IPS-20b (cell line): ENCODE measurements around the gene EME2.

Source experiments
- H3K27ac ChIP-seq: one replicate; pipeline ENCODE4 v1.5.1; 2013; ENCODE audit warnings: low read length
- H3K27me3 ChIP-seq: 2 replicates; pipeline ENCODE4 v1.6.1; 2013; ENCODE audit warnings: mild to moderate bottlenecking, low read length, inconsistent platforms; ENCODE audit not compliant: insufficient read depth
- H3K36me3 ChIP-seq: 2 replicates; pipeline ENCODE4 v1.6.1; 2013; ENCODE audit warnings: low read depth, mild to moderate bottlenecking, inconsistent platforms, low read length, moderate library complexity; ENCODE audit not compliant: insufficient read depth
- H3K4me1 ChIP-seq: 2 replicates; pipeline ENCODE4 v1.6.1; 2013; ENCODE audit warnings: mild to moderate bottlenecking, control low read depth, inconsistent platforms, low read length, moderate library complexity; ENCODE audit not compliant: insufficient read depth
- H3K4me3 ChIP-seq: 2 replicates; pipeline ENCODE4 v1.5.1; 2013; ENCODE audit warnings: mild to moderate bottlenecking, low read length, inconsistent platforms
- H3K9ac ChIP-seq: 2 replicates; pipeline ENCODE4 v1.6.1; 2013; ENCODE audit warnings: low read depth, mild to moderate bottlenecking, inconsistent platforms, low read length, moderate library complexity
- H3K9me3 ChIP-seq: 2 replicates; pipeline ENCODE4 v1.6.1; 2013; ENCODE audit warnings: mild to moderate bottlenecking, low read depth, low read length, inconsistent platforms; ENCODE audit not compliant: insufficient read depth

The EME2 gene

GRCh38 chr16:1819611-1820010, 47.0 kb downstream of the EME2 start:
- H3K9ac ChIP-seq, result no peak overlapping the region
- no peak overlapping the region for H3K27ac ChIP-seq
- H3K36me3 ChIP-seq, result peaks cover 6% of the 10 kb centered on the region; the same call in 1 of the 2 replicates
- H3K4me3 ChIP-seq, result no peak overlapping the region
- no peaks in the 10 kb centered on the region for H3K9me3 ChIP-seq
- H3K27me3 ChIP-seq, result no peaks in the 10 kb centered on the region
- H3K4me1 ChIP-seq, result no peaks in the 10 kb centered on the region

- H3K27me3 ChIP-seq, result peaks cover 2% of the 10 kb centered on the region; the same call in 1 of the 2 replicates
These were observed 47.7 kb downstream of the EME2 start for GRCh38 chr16:1820096-1820945.

GRCh38 chr16:1820946-1821290, 48.3 kb downstream of the EME2 start:
- no peak overlapping the region for H3K4me3 ChIP-seq
- H3K9ac ChIP-seq, result no peak overlapping the region
- peaks cover 6% of the 10 kb centered on the region; the same call in 1 of the 2 replicates for H3K36me3 ChIP-seq
- peaks cover 8% of the 10 kb centered on the region; the same call in 1 of the 2 replicates for H3K27me3 ChIP-seq
- H3K27ac ChIP-seq, result no peak overlapping the region
- H3K4me1 ChIP-seq, result no peaks in the 10 kb centered on the region; the same call in 1 of the 2 replicates
- no peaks in the 10 kb centered on the region for H3K9me3 ChIP-seq

More at GRCh38 chr16:1820096-1820945, 47.7 kb downstream of the EME2 start:
- no peak overlapping the region for H3K9ac ChIP-seq
- H3K27ac ChIP-seq, result no peak overlapping the region
- H3K4me3 ChIP-seq, result no peak overlapping the region
- peaks cover 6% of the 10 kb centered on the region; the same call in 1 of the 2 replicates for H3K36me3 ChIP-seq
- H3K4me1 ChIP-seq, result no peaks in the 10 kb centered on the region
- H3K9me3 ChIP-seq, result no peaks in the 10 kb centered on the region

- Histone ChIP-seq H3K36me3 (no peaks in the 10 kb centered on the region), H3K4me1 (no peaks in the 10 kb centered on the region; the same call in 1 of the 2 replicates), H3K9ac (no peak overlapping the region), H3K27me3 (peaks cover 8% of the 10 kb centered on the region; the same call in 1 of the 2 replicates), H3K4me3 (no peak overlapping the region), H3K9me3 (no peaks in the 10 kb centered on the region), H3K27ac (no peak overlapping the region)
These were observed 49.4 kb downstream of the EME2 start for GRCh38 chr16:1821861-1822611.

GRCh38 chr16:1822801-1823200, 50.2 kb downstream of the EME2 start:
- no peaks in the 10 kb centered on the region; the same call in 1 of the 2 replicates for H3K4me1 ChIP-seq
- no peak overlapping the region for H3K4me3 ChIP-seq
- no peak overlapping the region for H3K27ac ChIP-seq
- H3K27me3 ChIP-seq, result peaks cover 8% of the 10 kb centered on the region; the same call in 1 of the 2 replicates
- H3K9me3 ChIP-seq, result no peaks in the 10 kb centered on the region
- H3K9ac ChIP-seq, result no peak overlapping the region
- no peaks in the 10 kb centered on the region for H3K36me3 ChIP-seq

- Histone ChIP-seq H3K4me1 (peaks cover 5% of the 10 kb centered on the region), H3K9me3 (no peaks in the 10 kb centered on the region), H3K27ac (no peak overlapping the region), H3K27me3 (peaks cover 8% of the 10 kb centered on the region; the same call in 1 of the 2 replicates), H3K4me3 (no peak overlapping the region), H3K36me3 (no peaks in the 10 kb centered on the region; the same call in 1 of the 2 replicates), H3K9ac (no peak overlapping the region)
These were observed 51.2 kb downstream of the EME2 start for GRCh38 chr16:1823821-1824220.

GRCh38 chr16:1825381-1825863, 52.8 kb downstream of the EME2 start:
- Histone ChIP-seq H3K27ac (no peak overlapping the region), H3K4me3 (peak overlapping the region; percentile 68), H3K36me3 (peaks cover 11% of the 10 kb centered on the region; the same call in 1 of the 2 replicates), H3K9me3 (no peaks in the 10 kb centered on the region), H3K27me3 (peaks cover 8% of the 10 kb centered on the region; the same call in 1 of the 2 replicates), H3K9ac (no peak overlapping the region), H3K4me1 (peaks cover 5% of the 10 kb centered on the region)
